ENCODE results near the gene IDH3G.

Gene IDH3G

GRCh38 chrX:153791104-153791852, 2.9 kb downstream of the IDH3G start:
- no peak for DNase-seq (ENCODE audit: low read depth in 3 of 3)

DNA sequence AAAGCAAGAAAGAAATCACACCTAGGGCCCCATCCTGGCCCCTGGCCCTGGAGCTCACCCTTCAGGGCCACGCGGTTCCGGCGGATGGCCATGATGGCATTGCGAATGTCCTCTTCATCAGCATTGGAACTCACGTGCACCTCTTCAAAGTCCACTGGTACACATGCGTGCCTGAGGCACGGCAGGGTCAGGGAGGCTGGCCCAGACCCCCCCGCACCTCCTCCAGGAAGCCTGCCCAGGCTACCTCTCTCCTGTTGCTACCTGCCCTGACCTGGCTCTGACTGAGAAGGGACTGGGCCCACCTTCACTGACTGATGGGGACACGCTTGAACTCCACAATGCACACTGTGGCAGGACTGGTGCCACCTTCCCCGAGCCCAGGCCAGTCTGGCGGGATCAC, 4.5 kb downstream of the IDH3G start:
- DNase-seq (ENCODE audit: low read depth in 3 of 3), result no peak

DNA sequence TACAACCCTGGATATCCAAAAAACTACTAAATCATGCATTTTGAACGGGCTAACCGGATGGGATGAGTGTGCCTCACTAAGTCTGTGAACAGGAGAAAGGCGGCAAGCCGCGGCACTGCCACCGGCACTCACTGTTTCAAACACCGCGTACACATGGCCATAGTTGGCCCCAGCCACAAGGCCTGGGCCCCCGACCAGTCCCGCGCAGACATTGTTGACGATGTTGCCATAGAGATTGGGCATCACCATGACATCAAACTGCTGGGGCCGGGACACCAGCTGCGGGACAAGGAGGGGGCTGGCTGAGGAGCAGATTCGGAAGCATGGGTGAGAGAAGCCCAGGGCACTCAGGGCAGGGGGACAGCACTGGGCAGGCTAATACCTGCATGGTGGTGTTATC, 7.5 kb downstream of the IDH3G start:
- no peak for DNase-seq (ENCODE audit: low read depth in 3 of 3)

DNA sequence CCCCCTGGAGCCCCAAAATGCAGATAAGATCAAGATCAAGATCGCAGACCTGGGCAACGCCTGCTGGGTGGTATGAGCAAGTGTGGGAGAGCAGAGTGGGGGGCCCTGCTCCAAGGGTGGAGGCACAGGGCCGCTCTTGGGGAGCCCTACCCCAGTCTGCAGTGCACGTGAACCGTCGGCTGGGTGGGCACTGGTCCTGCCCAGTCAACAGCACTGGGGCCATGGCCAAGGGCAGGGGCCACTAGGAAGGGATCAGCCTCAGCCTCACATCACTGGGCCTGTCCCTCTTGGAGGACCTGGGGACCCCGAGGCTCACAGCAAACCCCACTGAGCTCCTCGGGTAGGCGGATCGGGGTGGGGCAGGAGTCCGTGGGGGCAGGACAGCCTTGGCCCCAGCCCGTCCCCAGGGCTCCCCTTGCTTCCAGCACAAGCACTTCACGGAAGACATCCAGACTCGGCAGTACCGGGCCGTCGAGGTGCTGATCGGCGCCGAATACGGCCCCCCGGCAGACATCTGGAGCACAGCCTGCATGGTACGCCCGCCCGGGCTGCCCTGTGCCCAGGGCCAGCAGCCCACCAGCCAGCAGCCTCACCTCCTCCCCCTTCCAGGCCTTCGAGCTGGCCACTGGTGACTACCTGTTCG, 9.7 kb downstream of the IDH3G start:
- no peak for DNase-seq (ENCODE audit: low read depth in 3 of 3)

DNA sequence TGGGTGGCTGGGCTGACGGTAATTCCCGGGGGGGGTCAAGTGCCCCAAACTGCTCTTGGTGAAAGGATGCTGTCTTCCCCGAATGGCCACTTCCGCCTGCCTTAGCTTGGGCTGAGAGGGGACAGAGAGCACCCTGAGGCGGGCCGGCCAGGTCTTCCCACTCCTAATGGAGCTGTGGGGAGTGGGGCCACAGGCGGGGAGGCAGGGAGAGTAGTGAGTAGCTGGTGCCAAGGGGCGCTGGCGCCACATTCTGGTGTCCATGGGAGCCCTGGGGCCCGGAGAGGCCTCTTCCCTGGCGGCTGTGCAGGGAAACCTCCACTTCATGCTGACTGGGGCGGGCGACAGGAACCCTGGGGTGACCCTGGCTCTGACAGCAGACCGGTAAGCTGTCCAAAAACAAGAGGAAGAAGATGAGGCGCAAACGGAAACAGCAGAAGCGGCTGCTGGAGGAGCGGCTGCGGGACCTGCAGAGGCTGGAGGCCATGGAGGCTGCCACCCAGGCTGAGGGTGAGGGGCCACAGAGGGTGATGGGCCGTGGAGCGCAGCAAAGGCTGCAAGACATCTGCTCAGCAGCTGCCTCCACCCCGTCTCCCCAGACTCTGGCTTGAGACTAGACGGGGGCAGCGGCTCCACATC, 10.7 kb downstream of the IDH3G start:
- no peak for DNase-seq (ENCODE audit: low read depth in 3 of 3)

- DNase-seq (ENCODE audit: low read depth in 3 of 3), result no peak
These were observed 11.3 kb downstream of the IDH3G start for GRCh38 chrX:153782871-153783270.

DNA sequence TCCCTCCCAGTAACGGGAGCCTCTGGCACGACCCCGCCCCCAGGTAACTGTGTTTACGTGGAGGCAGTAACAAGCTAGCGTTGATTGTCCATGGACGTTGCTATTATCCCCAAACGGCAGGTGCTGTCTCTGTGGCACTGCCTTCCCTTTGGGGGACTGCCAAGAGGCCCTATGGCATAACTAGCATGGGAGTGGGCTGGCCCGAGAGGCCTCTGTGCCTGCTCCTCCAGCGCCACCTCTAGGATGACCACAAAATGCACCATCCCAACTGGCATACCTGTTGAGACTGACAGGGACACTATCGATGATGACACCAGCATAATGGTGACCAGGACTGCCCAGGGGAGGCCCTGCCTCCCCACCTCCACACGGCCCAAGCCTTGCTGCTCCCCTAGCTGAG, 11.9 kb downstream of the IDH3G start:
- no peak for DNase-seq (ENCODE audit: low read depth in 3 of 3)

DNA sequence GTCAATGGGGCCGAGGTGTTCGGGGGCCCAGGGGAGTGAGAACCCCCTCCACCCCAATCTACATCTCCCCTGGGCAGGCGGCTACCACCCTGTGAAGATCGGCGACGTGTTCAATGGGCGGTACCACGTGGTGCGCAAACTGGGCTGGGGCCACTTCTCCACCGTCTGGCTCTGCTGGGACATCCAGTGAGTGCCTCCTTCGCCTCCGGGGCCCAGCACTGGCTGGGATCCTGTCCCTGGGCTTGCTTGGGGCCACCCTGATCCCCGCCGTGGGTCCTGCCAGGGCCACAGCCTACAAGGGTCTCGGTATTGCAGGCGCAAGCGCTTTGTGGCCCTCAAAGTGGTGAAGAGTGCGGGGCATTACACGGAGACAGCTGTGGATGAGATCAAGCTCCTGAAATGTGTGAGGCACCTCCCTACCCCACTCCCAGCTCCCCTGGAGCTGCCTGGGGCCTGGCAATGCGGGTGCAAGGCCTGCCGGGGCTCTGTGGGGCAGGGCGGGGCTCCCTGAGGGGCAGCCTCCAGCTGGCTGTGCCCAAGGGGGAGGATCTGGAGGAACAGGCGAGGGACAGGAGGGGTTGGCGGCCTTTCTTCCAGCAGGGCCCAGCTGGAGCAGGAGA, 12.6 kb downstream of the IDH3G start:
- no peak for DNase-seq (ENCODE audit: low read depth in 3 of 3)

DNA sequence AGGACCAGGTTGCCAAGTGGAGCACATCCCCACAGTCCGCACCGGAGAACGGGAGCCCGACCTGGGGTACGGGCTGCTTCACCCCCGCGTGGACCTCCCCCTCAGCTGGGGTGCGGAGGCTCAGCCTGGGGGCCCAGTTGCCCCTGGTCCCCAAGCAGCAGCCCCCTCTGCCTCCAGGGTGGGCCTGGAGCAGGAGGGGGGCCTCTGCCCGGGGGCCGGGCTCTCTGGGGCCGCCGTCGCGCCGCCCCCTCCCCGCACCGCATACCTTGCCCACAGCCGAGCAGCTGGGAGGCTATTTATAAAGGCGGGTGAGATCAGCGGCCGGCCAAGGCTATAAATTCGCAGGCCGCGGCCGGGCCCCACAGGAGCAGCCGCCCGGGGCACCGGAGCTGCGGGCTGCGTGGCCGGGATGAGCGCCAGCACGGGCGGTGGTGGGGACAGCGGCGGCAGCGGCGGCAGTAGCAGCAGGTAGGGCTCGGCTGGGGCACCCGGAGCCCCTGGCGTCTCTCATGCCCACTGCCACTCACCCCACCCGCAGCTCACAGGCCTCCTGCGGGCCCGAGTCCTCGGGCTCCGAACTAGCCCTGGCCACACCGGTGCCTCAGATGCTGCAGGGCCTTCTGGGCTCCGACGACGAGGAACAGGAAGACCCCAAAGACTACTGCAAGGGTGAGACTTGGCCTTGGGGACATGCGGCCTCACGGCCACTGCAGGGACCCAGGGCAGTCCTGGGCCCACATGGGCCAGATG, 13.3 kb downstream of the IDH3G start, which contains the start of gene SRPK3:
TSS of gene SRPK3 (plus strand) at position 364 of the 750 bp plus-strand sequence. CDS start at position 410, 46 bp downstream.
- no peak for DNase-seq (ENCODE audit: low read depth in 3 of 3)

- DNase-seq (ENCODE audit: low read depth in 3 of 3), result no peak
These were observed 14.1 kb downstream of the IDH3G start for GRCh38 chrX:153779891-153780677.

DNA sequence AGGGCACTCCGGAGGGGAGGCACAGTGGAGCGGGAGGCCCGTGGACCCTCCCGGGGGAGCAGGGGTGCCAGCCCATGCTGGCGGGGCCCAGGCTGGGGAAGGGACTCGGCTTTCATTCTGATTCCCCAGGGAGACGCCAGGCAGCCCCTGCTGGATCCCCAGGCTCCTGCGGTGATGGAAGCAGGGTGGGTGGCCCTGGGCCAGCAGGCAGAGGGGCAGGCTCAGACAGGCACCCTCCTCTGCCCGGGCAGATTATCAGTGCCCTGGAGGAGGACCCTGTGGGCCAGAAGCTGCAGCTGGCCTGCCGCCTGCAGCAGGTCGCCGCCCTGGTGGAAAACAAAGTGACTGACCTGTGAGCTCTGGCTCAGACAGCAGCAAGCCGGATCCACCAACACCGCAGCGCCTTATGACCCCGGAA, 15.5 kb downstream of the IDH3G start:
- DNase-seq (ENCODE audit: low read depth in 3 of 3), result no peak

DNA sequence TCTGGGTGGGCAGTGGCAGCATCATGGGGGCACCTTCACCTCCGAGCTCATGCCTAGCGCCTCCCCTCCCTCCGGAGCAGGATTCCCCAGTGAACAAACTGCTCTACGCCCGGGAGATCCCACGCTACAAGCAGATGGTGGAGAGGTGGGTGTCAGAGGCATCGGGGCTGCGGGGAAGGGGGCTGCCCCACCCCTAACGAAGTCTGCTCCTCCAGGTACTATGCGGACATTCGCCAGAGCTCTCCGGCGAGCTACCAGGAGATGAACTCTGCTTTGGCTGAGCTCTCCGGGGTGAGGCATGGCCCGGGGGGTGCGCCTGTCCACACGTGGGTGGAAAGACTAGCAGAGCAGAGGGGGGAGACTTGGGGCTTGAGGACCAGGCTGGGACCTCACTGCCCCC, 16.0 kb downstream of the IDH3G start:
- no peak for DNase-seq (ENCODE audit: low read depth in 3 of 3)

GRCh38 chrX:153777261-153778090, 16.7 kb downstream of the IDH3G start:
- DNase-seq (ENCODE audit: low read depth in 3 of 3), result no peak

DNA sequence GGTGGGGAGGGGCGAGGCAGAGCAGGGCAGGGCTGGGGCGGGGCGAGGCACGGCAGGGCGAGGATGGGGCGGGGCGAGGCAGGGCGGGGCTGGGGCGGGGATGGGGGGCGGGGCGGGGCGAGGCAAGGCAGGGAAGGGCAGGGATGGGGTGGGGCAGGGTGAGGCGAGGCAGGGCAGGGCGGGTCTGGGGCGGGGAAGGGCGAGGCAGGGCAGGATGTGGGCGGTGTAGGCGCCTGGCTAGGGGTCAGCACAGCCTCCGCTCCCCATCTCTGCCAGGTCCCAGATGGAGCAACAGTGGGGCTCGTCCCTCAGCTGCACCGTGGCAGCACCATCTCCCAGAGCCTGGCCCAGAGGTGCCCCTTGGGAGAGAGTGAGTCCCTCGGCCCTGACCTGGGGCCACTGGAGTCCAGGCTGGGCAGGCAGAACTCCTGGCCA, 17.5 kb downstream of the IDH3G start:
- no peak for DNase-seq (ENCODE audit: low read depth in 3 of 3)

GRCh38 chrX:153776120-153776599, 18.0 kb downstream of the IDH3G start:
- DNase-seq (ENCODE audit: low read depth in 3 of 3), result no peak

- DNase-seq (ENCODE audit: low read depth in 3 of 3), result no peak
These were observed 18.7 kb downstream of the IDH3G start for GRCh38 chrX:153775293-153776119.

DNA sequence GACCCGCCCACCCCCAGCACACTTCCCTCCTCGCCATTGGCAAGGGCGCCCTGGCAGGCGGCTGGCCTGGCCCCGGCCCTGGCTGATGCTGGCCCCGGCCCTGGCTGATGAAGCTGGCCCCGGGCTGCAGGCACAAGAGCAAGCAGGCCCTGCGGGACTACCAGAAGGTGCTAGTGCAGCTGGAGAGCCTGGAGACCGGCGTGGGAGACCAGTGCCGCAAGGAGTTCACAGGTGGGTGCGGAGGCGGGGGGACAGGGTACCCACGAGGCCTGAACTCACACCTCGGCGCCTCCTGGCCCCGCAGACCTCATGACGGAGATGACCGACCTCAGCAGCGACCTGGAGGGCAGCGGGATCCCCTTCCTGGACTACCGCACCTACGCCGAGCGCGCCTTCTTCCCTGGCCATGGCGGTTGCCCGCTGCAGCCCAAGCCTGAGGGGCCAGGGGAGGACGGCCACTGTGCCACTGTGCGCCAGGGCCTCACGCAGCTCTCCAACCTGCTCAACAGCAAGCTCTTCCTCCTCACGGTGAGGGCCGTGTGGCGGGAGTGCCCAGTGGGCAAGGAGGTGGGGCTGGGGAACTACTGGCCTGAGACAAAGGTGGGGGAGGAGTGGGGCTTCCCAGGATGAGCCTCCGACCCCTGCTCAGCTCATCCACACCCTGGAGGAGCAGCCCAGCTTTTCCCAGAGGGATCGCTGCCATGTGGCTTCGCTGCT, 19.4 kb downstream of the IDH3G start:
- DNase-seq (ENCODE audit: low read depth in 3 of 3), result no peak

All from stimulated activated CD4-positive, alpha-beta T cell treated with anti-CD3 and anti-CD28 coated beads, TNF-alpha, amount 100 ng/mL, for 4 hours (primary cell).